NCI-H187 (cell line): ENCODE measurements around the gene CORO7.
A peak's percentile ranks its signal among the peaks of the same experiment; 100 is the strongest.

ENCODE experiments used
- DNase-seq, 2 experiments: peaks; one replicate each; lab custom pipeline; 2025; lab: John Stamatoyannopoulos, UW

Gene CORO7

DNA sequence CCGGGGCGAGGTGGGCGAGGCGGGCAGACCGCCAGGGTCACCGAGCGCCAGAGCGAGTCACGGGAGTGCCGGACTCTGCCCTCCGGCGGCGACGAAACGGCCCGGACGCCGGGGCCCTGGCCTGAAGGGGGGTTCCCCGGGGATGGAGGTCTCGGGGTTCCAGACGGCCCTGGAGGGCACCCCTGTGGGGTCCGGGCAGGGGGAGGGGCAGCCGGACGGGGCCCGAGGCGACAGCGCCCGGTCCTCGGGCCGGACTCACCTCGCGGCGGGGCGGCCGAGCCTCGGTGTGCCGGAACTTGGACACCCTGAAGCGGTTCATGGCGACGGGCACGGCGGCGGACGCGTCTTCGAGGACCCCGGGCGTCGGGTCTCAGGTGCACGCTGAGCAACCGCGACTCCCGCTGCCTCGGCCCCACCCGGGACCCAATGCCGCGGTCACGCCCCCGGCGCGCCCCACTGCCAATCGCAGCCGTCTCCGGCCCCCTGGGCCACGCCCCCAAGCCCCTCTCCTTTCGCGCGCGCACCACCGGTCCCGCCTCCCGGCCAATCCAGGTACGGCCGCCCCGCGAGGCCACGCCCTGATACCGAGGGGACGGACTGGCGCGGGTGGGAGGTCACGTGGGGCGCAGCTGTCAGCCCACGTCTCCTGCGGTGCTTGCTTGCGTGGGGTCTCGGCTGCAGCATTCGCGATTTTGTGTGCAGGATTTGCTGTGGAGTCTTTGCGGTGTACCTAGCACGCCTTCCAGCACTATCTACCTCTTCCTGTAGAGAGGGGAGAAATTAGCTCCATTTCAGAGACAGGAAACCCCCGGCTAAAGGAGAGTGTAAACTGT is at the start of gene CORO7:
CORO7 (minus strand) TSS at position 397 of the 833 bp plus-strand sequence; CDS start at position 319, 78 bp downstream.
- peak; percentile 65 to 89 for DNase-seq

DNA sequence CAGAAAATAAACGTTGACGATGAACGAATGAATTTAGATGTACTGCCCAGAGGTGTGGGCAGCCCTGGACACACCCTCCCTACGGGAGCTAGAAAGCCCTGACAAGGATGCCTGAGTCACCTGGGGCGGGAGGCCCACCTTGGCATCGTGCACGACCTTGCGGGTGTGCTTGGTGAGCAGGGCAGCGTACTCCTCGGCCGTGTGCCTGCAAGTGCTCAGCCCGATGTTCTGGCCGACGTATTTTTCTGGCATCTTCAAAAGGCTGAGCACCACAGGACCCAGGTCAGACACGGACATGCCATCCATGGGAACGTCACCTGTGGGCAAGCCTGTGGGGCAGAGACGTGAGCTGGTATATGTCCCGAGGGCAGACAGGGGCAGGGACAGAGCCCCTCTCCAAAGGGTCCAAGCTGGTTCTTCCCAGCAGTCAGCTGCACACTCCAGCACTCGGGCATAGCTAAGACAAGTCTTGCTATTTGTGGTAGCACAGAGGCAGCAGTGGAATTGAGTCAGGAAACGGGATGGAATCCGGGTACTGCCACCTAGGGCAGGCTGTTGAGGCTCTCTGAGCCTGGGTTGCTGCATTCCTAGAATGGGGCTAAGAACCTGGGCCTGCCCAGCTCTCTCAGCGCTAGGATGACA is 47.2 kb upstream of the CORO7 start:
- DNase-seq = no peak

DNA sequence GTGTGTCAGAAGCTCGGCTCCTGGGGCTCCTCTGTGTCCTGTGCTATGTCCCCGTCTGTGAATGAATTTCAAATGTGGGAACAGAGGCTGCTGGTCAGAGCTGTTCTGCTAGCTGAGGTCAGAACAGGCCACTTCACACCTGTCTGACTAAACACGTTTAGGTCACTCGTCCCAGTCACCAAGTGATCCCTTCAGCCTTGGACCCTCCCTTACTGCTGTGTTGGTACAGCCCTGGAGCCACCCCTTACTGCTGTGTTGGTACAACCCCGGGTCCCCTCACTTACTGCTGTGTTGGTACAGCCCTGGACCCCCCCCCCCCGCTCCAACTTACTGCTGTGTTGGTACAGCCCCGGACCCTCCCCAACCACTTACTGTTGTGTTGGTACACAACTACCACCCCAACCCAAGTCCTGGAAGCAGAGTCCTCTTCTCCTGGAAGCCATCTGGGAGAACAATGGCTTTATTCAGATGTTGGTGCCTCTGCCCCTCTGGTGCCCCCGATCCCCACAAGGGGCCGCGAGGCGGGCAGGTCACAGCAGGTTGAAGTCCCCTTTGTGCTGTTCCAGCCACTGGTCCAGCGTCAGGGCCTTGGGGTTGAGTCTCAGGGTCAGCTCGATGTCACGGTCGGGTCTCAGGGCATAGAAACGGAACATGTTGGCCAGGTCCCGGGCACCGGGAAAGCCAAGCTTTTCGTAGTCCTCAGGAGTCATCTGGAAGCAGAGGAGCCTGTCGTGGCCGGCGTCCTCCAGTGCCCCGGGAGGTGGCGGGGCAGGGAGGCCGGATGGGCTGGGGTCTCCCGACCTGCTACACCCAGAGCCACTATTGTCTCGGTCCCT is 45.1 kb upstream of the CORO7 start:
- no peak for DNase-seq

DNA sequence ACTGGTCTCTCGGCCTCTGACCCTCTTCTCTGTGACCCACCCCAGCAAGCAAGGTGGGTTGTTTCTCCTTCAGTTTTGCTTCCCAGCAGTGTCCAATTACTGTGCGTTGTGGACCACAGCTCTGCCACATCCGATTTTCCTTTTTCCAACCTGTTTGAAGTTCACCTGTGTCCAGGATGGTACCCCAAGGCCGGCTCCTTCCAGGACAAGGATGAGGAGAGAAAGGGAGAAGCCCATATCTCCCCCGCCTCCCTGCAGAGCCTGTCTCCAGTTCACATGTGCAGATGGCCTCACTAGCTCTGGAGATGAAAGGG is 44.5 kb upstream of the CORO7 start:
- DNase-seq = no peak

DNA sequence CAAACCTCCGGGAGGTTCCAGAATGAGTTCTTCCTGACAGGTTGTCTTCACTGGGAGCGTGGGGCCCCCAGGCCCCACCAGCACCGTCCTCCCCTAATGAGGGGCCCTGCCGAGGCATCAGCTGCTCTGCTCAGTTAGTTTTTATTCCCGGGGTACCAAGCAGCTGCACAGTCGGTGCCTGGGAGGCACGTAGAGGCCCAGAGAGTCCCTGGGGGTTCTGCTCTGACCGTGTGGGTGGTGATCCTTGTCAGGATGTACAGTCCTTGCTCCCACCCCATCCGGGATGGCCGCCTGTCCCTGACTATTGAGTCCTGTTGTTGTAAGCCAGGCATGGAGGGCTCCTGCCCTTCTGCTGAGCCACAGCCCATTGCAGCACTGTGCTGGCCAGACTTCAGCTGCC is 39.6 kb upstream of the CORO7 start:
- DNase-seq = no peak

DNA sequence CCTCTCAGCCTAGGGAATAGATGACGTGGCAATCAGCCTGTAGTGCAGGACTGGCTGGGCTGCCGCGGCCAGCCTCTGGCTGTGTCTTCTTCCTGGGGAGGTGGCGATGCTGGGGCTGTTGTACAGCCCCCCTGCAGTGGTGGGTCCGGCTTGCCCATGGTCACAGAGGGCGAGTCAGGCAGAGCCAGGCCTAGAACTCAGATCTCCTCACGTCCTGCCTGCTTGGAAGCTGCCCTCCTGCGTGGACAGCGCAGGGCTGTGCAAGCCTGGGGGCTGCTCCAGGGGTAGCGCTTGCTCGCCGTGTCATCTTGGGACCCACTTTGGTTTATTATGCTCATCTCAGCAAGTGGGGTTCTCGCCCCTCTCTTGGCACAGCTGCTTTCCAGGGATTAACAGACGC is 38.7 kb upstream of the CORO7 start:
- no peak for DNase-seq

DNA sequence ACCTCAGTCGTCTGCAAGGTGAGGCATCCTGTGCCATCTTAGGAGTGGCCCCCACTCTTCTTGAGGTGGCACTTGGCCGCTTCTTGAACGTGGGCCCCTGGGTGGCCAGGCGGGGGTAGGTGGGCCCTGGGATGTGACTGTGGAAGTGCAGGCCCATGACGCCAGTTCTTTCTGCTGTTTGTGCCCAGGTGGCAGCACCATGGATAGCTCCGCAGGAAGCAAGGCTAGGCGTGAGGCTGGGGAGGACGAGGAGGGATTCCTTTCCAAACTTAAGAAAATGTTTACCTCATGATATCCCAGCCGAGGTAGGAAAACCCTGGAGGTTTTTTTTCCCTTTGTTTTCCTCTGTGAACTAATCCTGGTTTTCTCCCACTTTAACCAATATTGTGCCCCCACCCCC is 38.2 kb upstream of the CORO7 start:
- no peak for DNase-seq

DNA sequence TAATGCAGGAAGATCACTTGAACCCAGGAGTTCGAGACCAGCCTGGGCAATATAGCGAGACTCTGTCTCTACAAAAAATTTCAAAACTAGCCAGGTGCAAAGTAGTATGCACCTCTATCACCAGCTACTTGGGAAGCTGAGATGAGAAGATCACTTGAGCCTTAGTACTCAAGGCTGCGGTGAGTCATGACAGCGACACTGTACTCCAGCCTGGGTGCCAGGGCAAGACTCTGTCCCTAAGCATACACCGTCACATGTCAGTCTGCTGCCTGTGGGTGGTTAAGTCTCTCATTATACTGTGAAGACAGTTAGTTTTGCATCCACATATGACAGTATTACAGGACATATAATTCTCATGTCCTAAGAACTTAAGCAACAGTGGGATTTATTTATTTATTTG is 36.3 kb upstream of the CORO7 start:
- no peak for DNase-seq

DNA sequence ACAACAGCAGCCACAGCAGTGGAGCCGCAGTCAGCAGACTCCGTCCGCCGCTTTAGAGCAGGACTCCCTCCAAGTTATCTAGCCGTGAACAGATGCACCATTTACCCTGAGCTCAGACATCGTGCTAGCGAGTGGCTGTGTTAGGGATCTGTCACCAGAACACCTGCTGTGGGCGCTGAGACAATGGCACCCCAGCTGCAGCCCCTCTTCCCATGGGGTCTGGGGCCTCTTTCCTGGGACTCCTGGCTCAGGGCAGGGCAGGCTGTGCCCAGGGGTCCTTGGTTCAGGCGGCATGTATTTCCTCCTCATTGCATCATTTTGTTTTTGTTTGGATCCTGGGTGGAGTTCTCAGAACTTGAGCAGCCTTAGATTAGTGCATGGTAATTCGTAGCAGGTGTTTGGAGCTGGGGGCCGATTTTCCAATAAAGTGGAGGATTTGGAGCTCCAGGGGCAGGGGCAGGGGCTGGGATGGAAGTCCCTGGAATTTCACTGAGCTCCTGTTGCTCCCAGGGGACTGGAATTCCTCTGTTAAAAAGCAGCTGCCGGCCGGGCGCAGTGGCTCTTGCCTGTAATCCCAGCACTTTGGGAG is 34.6 kb upstream of the CORO7 start:
- no peak for DNase-seq

DNA sequence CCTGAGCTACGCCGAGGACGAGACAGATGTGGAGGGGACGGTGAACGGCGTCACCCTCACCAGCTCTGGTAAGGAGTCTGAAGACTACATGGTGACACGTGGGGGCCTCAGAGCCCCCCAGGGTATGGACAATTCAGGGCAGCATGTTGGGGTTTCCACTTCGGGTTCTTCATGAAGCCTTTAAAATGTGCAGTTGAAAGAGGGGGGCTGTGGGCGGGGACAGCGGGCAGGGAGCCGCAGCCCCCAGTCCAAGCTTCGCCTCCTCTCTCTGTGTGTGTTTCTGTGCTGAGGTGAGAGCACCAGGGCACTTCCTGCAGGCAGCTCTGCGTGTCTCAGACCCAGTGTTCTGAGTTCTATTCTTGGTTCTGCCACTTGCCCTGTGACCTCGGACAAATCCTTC is 34.0 kb upstream of the CORO7 start:
- no peak for DNase-seq

DNA sequence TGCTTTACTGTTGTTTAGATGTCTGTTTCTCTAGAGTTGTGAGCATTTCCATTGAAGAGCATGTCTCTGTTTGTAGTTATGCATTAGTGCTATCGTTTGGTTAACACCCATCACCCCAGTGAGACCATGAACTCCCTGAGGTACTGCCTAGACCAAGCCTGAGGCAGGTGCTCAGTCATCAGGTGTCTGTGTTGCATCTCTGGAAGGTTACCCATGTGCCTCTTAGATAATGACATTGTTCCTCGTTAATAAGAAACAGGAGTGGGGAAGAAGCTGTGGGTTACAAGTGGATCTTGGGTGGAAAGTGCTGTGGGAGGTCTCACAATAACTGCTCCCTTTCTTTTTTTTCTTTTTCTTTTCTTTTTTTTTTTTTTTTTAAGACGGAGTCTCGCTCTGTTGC is 27.6 kb upstream of the CORO7 start:
- no peak for DNase-seq

DNA sequence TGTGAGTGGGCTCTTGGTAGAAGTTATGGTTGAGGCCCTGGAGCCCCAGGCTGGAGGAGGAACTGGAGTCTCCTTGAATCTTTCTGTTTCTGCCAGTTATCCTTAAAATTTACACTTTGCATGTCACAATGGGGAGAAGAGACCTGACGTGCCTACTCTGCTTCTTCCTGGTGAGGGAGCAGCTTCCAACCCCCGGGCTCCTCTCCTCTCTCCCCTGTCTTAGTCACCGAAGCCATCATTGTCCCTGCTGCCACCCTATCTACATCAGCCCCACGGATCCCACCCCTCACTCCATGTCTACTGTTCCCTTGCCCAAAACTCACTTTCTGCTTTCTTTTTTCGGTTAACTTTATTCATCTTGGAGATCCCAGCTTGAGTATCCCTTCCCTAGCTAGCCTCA is 26.9 kb upstream of the CORO7 start:
- DNase-seq = no peak

DNA sequence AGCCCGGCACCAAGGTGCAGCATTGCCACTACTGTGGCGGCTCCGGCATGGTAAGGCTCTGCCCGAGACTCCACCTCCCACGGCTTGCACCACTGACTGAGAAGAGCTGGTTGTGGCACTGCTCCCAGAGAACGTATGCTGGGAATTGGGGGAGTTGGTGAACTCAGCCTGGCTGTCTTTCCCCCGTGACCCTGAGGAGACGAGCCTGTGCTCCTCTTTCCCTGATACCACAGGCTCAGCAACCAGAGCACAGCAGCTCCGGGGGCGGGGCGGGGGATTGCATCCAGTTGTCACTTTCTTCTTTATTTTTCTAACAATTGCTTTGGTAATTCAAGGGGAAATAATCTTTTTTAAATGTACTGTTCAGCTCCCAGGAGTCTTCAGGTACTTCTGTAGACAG is 26.0 kb upstream of the CORO7 start:
- no peak for DNase-seq

DNA sequence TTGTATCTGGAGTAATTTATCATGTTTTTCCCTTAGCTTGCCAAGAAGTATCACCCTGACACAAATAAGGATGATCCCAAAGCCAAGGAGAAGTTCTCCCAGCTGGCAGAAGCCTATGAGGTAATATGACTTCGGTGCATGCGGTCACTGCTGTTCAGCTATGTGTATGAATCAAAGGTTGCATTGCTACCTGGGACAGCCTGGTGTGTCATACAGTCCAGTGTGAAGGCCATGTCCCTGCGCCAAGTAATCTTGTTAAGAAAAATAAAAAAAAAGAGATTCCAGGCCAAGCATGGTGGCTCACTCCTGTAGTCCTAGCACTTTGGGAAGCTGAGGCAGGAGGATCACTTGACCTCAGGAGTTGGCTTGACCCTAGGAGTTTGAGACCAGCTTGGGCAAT is 21.0 kb upstream of the CORO7 start:
- no peak for DNase-seq

DNA sequence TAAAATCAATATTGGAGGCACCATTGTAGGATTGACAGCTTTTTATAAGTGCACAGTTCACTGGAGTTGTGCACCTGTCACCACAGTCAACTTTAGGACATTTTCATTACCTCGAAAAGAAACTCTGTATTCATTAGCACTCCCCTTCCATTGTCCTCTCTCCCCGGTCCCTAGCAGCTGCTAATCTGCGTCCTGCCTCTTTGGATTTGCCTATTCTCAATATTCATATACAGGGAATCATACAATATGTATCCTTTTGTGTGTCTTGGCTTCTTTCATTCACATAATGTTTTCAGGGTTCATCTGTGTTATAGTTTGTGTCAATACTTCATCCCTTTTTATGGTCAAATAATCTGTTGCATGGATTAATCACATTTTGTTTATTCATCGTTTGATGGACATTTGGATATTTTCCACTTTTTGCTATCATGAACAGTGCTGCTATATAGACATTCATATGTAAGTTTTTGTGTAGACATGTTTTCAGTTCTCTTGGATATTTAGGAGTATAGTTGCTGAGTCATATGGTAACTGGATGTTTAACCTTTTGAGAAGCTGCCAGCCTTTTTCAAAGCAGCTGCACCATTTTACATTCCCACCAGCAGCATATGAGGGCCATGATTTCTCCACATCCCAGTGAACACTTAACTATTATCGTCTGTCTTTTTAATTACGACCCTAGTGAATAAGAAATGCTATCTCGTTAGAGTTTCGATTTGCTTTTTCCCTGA is 19.1 kb upstream of the CORO7 start:
- no peak for DNase-seq

DNA sequence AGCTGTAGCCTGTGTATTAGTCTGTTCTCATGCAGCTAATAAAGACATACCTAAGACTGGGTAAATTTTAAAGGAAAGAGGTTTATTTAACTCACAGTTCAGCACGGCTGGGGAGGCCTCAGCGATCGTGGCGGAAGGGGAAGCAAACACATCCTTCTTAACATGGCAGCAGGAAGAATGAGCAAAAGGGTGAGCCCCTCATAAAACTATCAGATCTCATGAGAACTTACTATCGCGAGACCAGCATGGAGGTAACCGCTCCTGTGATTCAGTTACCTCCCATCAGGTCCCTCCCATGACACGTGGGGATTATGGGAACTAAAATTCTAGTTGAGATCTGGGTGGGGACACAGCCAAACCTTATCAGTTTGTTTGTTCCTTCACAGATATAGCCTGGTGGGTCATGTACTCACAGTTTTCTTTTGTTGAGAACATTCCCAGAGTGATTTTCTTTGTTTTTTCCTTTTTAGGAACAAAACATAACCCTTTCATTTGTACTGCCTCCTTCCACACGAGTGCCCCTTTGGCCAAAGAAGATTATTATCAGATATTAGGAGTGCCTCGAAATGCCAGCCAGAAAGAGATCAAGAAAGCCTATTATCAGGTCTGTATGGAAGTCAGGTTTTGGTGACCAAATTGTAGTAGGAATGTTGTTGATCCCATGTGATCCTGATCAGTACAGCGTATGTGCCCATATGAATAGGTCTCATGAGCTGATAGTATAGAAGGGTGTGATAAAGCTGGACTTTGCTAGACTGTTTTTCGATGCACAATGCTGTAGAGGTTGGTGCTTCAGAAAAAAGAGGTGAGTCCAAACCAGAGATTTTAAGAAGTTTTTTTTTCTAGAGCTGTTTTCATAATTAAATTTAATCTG is 17.8 kb upstream of the CORO7 start:
- no peak for DNase-seq

DNA sequence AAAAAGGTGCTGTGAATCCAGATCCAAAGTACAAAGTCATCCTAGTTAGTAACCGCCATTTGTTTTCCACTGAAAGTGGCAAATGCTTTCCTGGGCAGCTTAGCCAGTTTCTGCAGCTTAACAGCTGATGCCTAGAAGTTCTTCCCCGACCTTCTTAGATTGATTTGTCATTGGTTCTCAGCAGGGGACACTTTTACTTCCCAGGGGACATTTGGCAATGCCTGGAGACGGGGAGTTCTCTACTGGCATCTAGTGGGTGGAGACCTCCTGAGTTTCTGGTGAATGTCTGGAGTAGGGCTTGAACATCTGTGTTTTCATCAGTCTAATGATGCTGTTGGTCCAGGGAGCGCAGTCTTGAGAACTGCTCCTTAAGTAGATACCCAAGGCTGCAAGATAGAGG is 16.8 kb upstream of the CORO7 start:
- no peak for DNase-seq

DNA sequence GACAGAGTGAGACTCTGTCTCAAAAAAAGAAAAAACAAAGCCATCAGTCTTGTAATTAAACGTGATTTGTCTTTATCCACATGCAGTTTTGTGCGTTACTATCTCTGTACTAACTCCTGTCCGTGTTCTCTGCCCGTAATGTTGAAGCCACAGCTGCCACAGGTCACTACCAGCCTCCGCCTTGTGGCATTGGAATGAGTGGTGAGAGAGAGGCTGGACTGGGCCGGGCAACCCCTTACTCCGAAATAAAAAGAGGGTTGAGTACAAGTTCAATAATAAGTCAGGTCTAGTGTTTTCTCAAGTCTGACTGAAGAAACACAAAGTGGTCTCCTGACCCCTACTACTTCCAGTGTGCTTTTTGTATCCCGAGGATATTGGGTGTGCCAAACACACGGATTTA is 14.6 kb upstream of the CORO7 start:
- no peak for DNase-seq

DNA sequence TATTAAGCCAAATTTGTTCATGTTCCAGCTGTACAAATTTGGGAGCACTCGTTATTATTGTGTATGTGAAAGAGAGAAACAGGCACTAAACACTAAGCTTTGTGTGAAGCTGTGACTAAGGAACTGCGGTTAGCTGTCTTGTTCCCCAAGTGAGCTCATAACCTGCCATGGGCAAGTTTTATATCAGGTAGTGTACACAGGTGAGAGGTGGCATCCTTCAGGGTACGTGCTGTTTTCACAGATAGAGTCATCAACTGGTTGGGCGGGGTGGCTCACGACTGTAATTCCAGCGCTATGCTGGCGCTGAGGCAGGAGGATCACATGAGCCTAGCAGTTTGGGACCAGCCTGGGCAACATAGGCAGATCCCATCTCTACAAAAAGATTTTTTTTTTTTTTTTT is 12.1 kb upstream of the CORO7 start:
- no peak for DNase-seq

DNA sequence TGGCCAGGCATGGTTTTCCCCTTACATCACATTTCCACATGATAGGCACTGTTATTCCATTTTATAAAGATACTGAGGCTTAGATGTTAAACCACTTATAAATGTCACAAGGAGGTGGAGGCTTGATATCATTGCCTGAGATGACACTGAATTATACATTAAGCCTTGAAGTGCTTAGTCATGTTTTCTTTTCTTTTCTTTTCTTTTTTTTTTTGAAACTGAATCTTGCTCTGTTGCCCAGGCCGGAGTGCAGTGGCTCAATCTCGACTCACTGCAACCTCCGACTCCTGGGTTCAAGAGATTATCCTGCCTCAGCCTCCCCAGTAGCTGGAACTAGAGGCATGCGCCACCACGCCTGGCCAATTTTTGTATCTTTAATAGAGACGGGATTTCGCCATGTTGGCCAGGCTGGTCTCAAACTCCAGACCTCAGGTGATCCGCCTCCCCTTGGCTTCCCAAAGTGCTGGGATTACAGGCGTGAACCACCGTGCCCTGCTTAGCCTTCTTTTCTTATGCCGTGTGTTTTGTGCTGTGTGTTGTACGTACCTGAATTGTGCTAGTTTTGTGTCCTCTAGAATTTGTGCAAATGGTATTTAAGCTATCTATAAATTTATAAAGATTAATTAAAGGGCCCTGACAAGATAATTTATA is 10.5 kb upstream of the CORO7 start:
- DNase-seq = no peak
